CD14-positive monocyte (primary cell): ENCODE measurements around the gene PIGL. TPM values are rescaled to one million over a fixed set of nuclear protein-coding genes. Genes with fewer than 3 reads are reported as not detected.
A peak's percentile ranks its signal among the peaks of the same experiment; 100 is the strongest.

Source experiments
- DNase-seq, 3 donors: peaks; one replicate each; pipeline ENCODE4 v3.0.0-alpha.2; 2011 to 2022
- H2AFZ ChIP-seq: 2 replicates; pipeline ENCODE4 v1.6.0; 2012; ENCODE audit warnings: mild to moderate bottlenecking, low read depth, low read length, inconsistent platforms; ENCODE audit not compliant: insufficient read depth, poor library complexity, severe bottlenecking
- H3K27ac ChIP-seq, 2 donors: 1 replicate in 1 of 2; 2 replicates in 1 of 2; pipeline ENCODE4 v1.5.1; 2012 to 2013; ENCODE audit warnings: low read length in 2 of 2, control low read depth in 1 of 2, inconsistent platforms in 1 of 2, low read depth in 1 of 2, mild to moderate bottlenecking in 1 of 2
- H3K27me3 ChIP-seq, 2 donors: one replicate each; pipeline versions ENCODE4 v1.6.0 to v1.6.1; 2011 to 2013; ENCODE audit warnings: low read length in 2 of 2; ENCODE audit not compliant: control insufficient read depth in 2 of 2, insufficient read depth in 2 of 2
- H3K36me3 ChIP-seq, 2 donors: replicated peaks in 1 of 2; 1 replicate in 1 of 2; 2 replicates in 1 of 2; pipeline versions ENCODE4 v1.5.1 to v1.6.1; 2012 to 2013; ENCODE audit warnings: low read length in 2 of 2, control low read depth in 1 of 2, inconsistent platforms in 1 of 2, mild to moderate bottlenecking in 1 of 2; ENCODE audit not compliant: insufficient read depth in 2 of 2, control insufficient read depth in 1 of 2
- H3K4me1 ChIP-seq, 2 donors: 1 replicate in 1 of 2; 2 replicates in 1 of 2; pipeline versions ENCODE4 v1.5.1 to v1.6.1; 2012 to 2013; ENCODE audit warnings: low read length in 2 of 2, control low read depth in 1 of 2, inconsistent platforms in 1 of 2, mild to moderate bottlenecking in 1 of 2, moderate library complexity in 1 of 2; ENCODE audit not compliant: insufficient read depth in 2 of 2, control insufficient read depth in 1 of 2
- H3K4me2 ChIP-seq: replicated peaks from 2 replicates; pipeline ENCODE3; 2012; ENCODE audit warnings: low read length, moderate library complexity, mild to moderate bottlenecking; ENCODE audit not compliant: poor library complexity, severe bottlenecking; ENCODE audit errors: extremely low read depth
- H3K4me3 ChIP-seq, 3 experiments: fragments of 200-600 bp in 1 of 3; sonication (generic) in 1 of 3; replicated peaks in 1 of 3; 1 replicate in 2 of 3; 2 replicates in 1 of 3; pipeline ENCODE4 v1.5.1; 2011 to 2013; ENCODE audit warnings: low read length in 3 of 3, mild to moderate bottlenecking in 3 of 3, control low read depth in 2 of 3, low read depth in 2 of 3, inconsistent platforms in 1 of 3, moderate library complexity in 1 of 3
- H3K79me2 ChIP-seq: 2 replicates; pipeline ENCODE4 v1.6.0; 2012; ENCODE audit warnings: mild to moderate bottlenecking, control low read depth, inconsistent platforms, low read length, moderate library complexity; ENCODE audit not compliant: insufficient read depth
- H3K9ac ChIP-seq: 2 replicates; pipeline ENCODE4 v1.6.0; 2017; ENCODE audit warnings: low read length, mild to moderate bottlenecking; ENCODE audit not compliant: insufficient read depth, poor library complexity, severe bottlenecking
- H3K9me3 ChIP-seq, 2 donors: replicated peaks in 1 of 2; 1 replicate in 1 of 2; 2 replicates in 1 of 2; pipeline versions ENCODE4 v1.5.1 to v1.6.1; 2012 to 2013; ENCODE audit warnings: low read length in 2 of 2, control low read depth in 1 of 2; ENCODE audit not compliant: control insufficient read depth in 1 of 2, insufficient read depth in 1 of 2
- H4K20me1 ChIP-seq: 2 replicates; pipeline ENCODE4 v1.6.0; 2012; ENCODE audit warnings: mild to moderate bottlenecking, low read length, control low read depth, moderate library complexity; ENCODE audit not compliant: insufficient read depth
- H3K27ac Mint-ChIP-seq, 7 donors: one replicate each; pipeline ENCODE4 v1.8.0; 2020; ENCODE audit warnings: mild to moderate bottlenecking in 7 of 7, mixed read lengths in 7 of 7, moderate library complexity in 6 of 7, inconsistent platforms in 2 of 7
- H3K27me3 Mint-ChIP-seq, 3 donors: one replicate each; pipeline ENCODE4 v1.8.0; 2021 to 2022; ENCODE audit warnings: low read depth in 3 of 3, mild to moderate bottlenecking in 3 of 3, mixed read lengths in 3 of 3, moderate library complexity in 3 of 3, inconsistent platforms in 1 of 3
- H3K36me3 Mint-ChIP-seq, 2 donors: one replicate each; pipeline ENCODE4 v1.8.0; 2020; ENCODE audit warnings: mixed read lengths in 2 of 2, inconsistent platforms in 1 of 2, mild to moderate bottlenecking in 1 of 2
- H3K4me1 Mint-ChIP-seq: one replicate; pipeline ENCODE4 v1.8.0; 2020; ENCODE audit warnings: mild to moderate bottlenecking, mixed read lengths
- H3K4me3 Mint-ChIP-seq, 2 donors: one replicate each; pipeline ENCODE4 v1.8.0; 2020; ENCODE audit warnings: mild to moderate bottlenecking in 2 of 2, mixed read lengths in 2 of 2, moderate library complexity in 1 of 2
- H3K9me3 Mint-ChIP-seq, 7 donors: one replicate each; pipeline ENCODE4 v1.8.0; 2020 to 2022; ENCODE audit warnings: mixed read lengths in 7 of 7, mild to moderate bottlenecking in 6 of 7, moderate library complexity in 6 of 7, inconsistent platforms in 2 of 7
- WGBS: methylation state at CpG from one replicate; pipeline ENCODE4 v1.1.5; 2013; ENCODE audit warnings: missing lambda C conversion rate; ENCODE audit not compliant: insufficient coverage; 5-methylcytosine and 5-hydroxymethylcytosine counted together
- intact Hi-C, 2 donors: fragments of 100-400 bp; cut with micrococcal nuclease; formaldehyde crosslinking; loops; one replicate each; pipeline versions ENCODE4 v1.15.0 to v1.15.1; 2023
- polyA plus RNA-seq, 3 donors: library from polyadenylated mRNA; depleted of rRNA in 1 of 3; unstranded in 2 of 3; stranded (reverse) in 1 of 3; fragments of 300-500 nt in 2 of 3; fragments of >200 nt in 1 of 3; fragmentation: Illumina TruSeq in 2 of 3; gene quantifications; 1 replicate in 2 of 3; 2 replicates in 1 of 3; pipeline ENCODE4 v1.2.3, GENCODE V29; 2012 to 2021
- TF ChIP-seq, protein P1 (sequence below): fragments of 200-600 bp; IDR thresholded peaks from one replicate; pipeline ENCODE4 v1.8.0; 2022; ENCODE audit warnings: antibody characterized with exemption, mild to moderate bottlenecking

The PIGL gene
- polyA plus RNA-seq, 3 donors: 3.6 to 44.2 (median 4.0) TPM

- no CpG with 5 or more reads among the region's 4 CpGs for WGBS
- peaks cover 0 to 2% (median 0%) of the 10 kb centered on the region in 3 donors for H3K27me3 Mint-ChIP-seq
- no peak overlapping the region for H3K27ac Mint-ChIP-seq
- peaks cover 12% of the 10 kb centered on the region for H3K4me1 Mint-ChIP-seq
- intact Hi-C loops: no loop called here
- peaks cover 2 to 10% (median 6%) of the 10 kb centered on the region in 7 donors for H3K9me3 Mint-ChIP-seq
- no peak overlapping the region for H3K4me3 Mint-ChIP-seq
- DNase-seq: no peak
- H3K36me3 Mint-ChIP-seq: peaks cover 0 to 13% of the 10 kb centered on the region in 2 donors
- Histone ChIP-seq H3K9me3 (peaks cover 0 to 7% of the 10 kb centered on the region in 2 donors), H3K4me1 (peaks cover 5% of the 10 kb centered on the region in 2 donors), H3K27me3 (no peaks in the 10 kb centered on the region), H3K36me3 (no peaks in the 10 kb centered on the region), H4K20me1 (no peaks in the 10 kb centered on the region), H3K4me3 (no peak overlapping the region), H3K9ac (no peak overlapping the region), H3K27ac (no peak overlapping the region), H3K79me2 (no peaks in the 10 kb centered on the region), H2AFZ (no peak overlapping the region), H3K4me2 (no peak overlapping the region)
- TF ChIP-seq, protein P1, sequence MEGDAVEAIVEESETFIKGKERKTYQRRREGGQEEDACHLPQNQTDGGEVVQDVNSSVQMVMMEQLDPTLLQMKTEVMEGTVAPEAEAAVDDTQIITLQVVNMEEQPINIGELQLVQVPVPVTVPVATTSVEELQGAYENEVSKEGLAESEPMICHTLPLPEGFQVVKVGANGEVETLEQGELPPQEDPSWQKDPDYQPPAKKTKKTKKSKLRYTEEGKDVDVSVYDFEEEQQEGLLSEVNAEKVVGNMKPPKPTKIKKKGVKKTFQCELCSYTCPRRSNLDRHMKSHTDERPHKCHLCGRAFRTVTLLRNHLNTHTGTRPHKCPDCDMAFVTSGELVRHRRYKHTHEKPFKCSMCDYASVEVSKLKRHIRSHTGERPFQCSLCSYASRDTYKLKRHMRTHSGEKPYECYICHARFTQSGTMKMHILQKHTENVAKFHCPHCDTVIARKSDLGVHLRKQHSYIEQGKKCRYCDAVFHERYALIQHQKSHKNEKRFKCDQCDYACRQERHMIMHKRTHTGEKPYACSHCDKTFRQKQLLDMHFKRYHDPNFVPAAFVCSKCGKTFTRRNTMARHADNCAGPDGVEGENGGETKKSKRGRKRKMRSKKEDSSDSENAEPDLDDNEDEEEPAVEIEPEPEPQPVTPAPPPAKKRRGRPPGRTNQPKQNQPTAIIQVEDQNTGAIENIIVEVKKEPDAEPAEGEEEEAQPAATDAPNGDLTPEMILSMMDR: no peak
These were observed 45.2 kb downstream of the PIGL start for GRCh38 chr17:16262201-16262600.

DNA sequence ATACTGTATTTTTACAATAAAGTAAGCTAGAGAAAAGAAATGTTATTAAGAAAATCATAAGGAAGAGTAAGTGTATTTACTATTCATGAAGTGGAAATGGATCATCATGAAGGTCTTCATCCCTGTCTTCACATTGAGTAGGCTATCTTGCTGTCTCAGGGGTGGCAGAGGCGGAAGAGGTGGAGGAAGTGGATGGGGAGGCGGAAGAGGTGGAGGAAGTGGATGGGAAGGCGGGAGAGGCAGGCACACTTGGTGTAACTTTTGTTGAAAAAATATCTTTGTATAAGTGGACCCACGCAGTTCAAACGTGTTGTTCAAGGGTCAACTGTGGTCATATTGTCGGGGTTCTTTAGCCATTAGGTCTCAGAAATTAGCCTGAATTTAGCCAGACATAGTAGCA is 50.2 kb downstream of the PIGL start:
- Mint-ChIP-seq H3K27ac (peak overlapping the region in 6 of 7 donors; percentile 72 to 94 (median 84)), H3K27me3 (peaks cover 0 to 5% (median 0%) of the 10 kb centered on the region in 3 donors), H3K4me1 (peaks cover 21% of the 10 kb centered on the region), H3K9me3 (peaks cover 0 to 3% (median 0%) of the 10 kb centered on the region in 7 donors), H3K36me3 (peaks cover 0 to 3% of the 10 kb centered on the region in 2 donors), H3K4me3 (peak overlapping the region in 1 of 2 donors; percentile 32)
- Histone ChIP-seq H3K4me1 (peaks cover 22 to 25% of the 10 kb centered on the region in 2 donors), H2AFZ (peak overlapping the region; percentile 76), H3K27me3 (no peaks in the 10 kb centered on the region), H4K20me1 (no peaks in the 10 kb centered on the region), H3K9ac (no peak overlapping the region), H3K4me2 (peak overlapping the region; percentile 51), H3K27ac (peak overlapping the region; percentile 80 to 85), H3K9me3 (no peaks in the 10 kb centered on the region), H3K36me3 (no peaks in the 10 kb centered on the region), H3K4me3 (peak overlapping the region in 1 of 3 experiments; percentile 55), H3K79me2 (no peaks in the 10 kb centered on the region)
- no peak for DNase-seq
- intact Hi-C loops: no loop called here
- TF ChIP-seq, protein P1: no peak
- WGBS: 87% methylated on average over 6 of the region's 6 CpGs
